A673 (cell line): Measurements from ENCODE around the gene ZBTB44. TPM values are rescaled to one million over a fixed set of nuclear protein-coding genes. Genes with fewer than 3 reads are reported as not detected.
"Not testable (repeated sequence)": the region's sequence is repeated elsewhere in the genome, so short reads cannot be mapped to it uniquely, and the experiment has no call there.

Experiments
- BruUV-seq: library from RNA; stranded (reverse); fragments of 400-500 nt; replicated peaks from 2 replicates; lab custom pipeline; 2021; lab: Mats Ljungman, UMichigan
- CTCF ChIA-PET: fragments of 300-600 bp; sonication (Branson Sonifier 250); formaldehyde crosslinking; loops from one replicate; lab custom pipeline; 2022; ENCODE audit warnings: antibody characterized with exemption; lab: Charles Lee
- POLR2A ChIA-PET: fragments of 300-600 bp; sonication (Branson Sonifier 250); formaldehyde crosslinking; loops from one replicate; lab custom pipeline; 2022; ENCODE audit warnings: antibody characterized with exemption; ENCODE audit not compliant: low non-redundant PET; lab: Charles Lee
- DNase-seq: peaks from one replicate; pipeline ENCODE4 v3.0.0-alpha.2; 2015; ENCODE audit warnings: low spot score
- H3K27ac ChIP-seq: fragments of 200-600 bp; sonication (generic); 2 replicates; pipeline ENCODE4 v1.5.1; 2016; ENCODE audit warnings: mixed run types, low read depth, mild to moderate bottlenecking, mixed read lengths, antibody characterized with exemption, low read length; ENCODE audit not compliant: poor library complexity, severe bottlenecking
- H3K27me3 ChIP-seq: fragments of 200-600 bp; sonication (generic); replicated peaks from 2 replicates; pipeline ENCODE4 v1.6.1; 2017; ENCODE audit warnings: mixed run types, low read depth, mild to moderate bottlenecking, mixed read lengths, antibody characterized with exemption, low read length; ENCODE audit not compliant: insufficient read depth, poor library complexity
- H3K36me3 ChIP-seq: fragments of 200-600 bp; sonication (generic); 2 replicates; pipeline ENCODE4 v1.6.1; 2016; ENCODE audit warnings: mixed run types, mild to moderate bottlenecking, mixed read lengths, antibody characterized with exemption, low read length; ENCODE audit not compliant: insufficient read depth, poor library complexity, severe bottlenecking
- H3K4me1 ChIP-seq: fragments of 200-600 bp; sonication (generic); 2 replicates; pipeline ENCODE4 v1.6.1; 2017; ENCODE audit warnings: mixed run types, mild to moderate bottlenecking, mixed read lengths, antibody characterized with exemption, low read length; ENCODE audit not compliant: insufficient read depth, poor library complexity, severe bottlenecking
- H3K4me3 ChIP-seq: fragments of 200-600 bp; sonication (generic); 2 replicates; pipeline ENCODE4 v1.5.1; 2016; ENCODE audit warnings: low read depth, mixed run types, mild to moderate bottlenecking, mixed read lengths, low read length; ENCODE audit not compliant: poor library complexity, severe bottlenecking
- H3K9me3 ChIP-seq: fragments of 200-600 bp; sonication (generic); 2 replicates; pipeline ENCODE4 v1.6.1; 2016; ENCODE audit warnings: mixed run types, low read depth, mild to moderate bottlenecking, mixed read lengths, antibody characterized with exemption, low read length; ENCODE audit not compliant: poor library complexity, severe bottlenecking
- EZH2 ChIP-seq: fragments of 200-600 bp; sonication (generic); IDR thresholded peaks from 2 replicates; pipeline ENCODE4 v1.6.1; 2017; ENCODE audit warnings: borderline replicate concordance, low read depth, mild to moderate bottlenecking, mixed read lengths, antibody characterized with exemption, low read length; ENCODE audit not compliant: poor library complexity, severe bottlenecking
- intact Hi-C: fragments of 100-400 bp; cut with micrococcal nuclease; formaldehyde crosslinking; loops from one replicate; pipeline ENCODE4 v1.10.0; 2022; ENCODE audit not compliant: unreplicated experiment
- total RNA-seq: library from RNA; stranded (reverse); gene quantifications from 2 replicates; pipeline ENCODE4 v1.2.3, GENCODE V29; 2021
- TF ChIP-seq, protein P1 (sequence below): fragments of 300-800, 200-600 bp; sonication (generic); conservative IDR thresholded peaks from 2 replicates; pipeline ENCODE4 v1.5.1; 2017; ENCODE audit warnings: low read depth, mild to moderate bottlenecking, antibody characterized with exemption, low read length, moderate library complexity, mixed read lengths

The ZBTB44 gene
- total RNA-seq, 1 experiment from 2014 or later: 37.0 TPM

DNA sequence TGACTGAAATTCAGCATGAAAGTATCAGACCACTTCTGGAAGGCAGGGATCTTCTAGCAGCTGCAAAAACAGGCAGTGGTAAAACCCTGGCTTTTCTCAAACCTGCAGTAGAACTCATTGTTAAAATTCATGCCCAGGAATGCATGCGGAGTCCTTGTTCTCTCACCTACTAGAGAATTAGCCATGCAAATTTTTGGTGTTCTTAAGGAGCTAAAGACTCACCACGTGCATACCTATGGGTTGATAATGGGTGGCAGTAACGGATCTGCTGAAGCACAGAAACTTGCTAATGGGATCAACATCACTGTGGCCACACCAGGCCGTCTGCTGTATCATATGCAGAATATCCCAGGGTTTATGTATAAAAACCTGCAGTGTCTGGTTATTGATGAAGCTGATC lies 19.1 kb downstream of the ZBTB44 start:
- Histone ChIP-seq H3K27ac (no peak overlapping the region), H3K4me3 (no peak overlapping the region), H3K27me3 (no peaks in the 10 kb centered on the region), H3K36me3 (no peaks in the 10 kb centered on the region), H3K4me1 (no peaks in the 10 kb centered on the region), H3K9me3 (no peaks in the 10 kb centered on the region)
- no TSS peak for BruUV-seq
- DNase-seq: no peak
- no peak for TF ChIP-seq EZH2
- CTCF ChIA-PET: no interaction called here
- intact Hi-C loops: no loop called here
- POLR2A ChIA-PET: no interaction called here

DNA sequence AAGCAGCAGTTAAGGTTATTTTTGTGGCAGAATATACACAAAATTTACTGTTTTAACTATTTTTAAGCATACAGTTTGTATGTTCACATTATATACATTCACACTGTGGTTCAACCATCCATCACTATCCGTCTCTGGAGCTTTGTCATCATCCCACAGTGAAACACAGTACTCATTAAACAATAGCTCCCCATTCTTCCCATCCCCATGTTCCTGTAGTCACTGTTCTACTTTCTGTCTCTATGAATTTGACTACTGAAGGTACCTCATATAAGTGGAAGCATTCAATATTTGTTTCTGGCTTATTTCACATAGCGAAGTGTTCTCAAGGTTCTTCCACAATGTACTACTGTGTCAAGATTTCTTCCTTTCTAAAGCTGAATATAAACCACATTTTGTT lies 32.6 kb downstream of the ZBTB44 start:
- TF ChIP-seq, protein P1, sequence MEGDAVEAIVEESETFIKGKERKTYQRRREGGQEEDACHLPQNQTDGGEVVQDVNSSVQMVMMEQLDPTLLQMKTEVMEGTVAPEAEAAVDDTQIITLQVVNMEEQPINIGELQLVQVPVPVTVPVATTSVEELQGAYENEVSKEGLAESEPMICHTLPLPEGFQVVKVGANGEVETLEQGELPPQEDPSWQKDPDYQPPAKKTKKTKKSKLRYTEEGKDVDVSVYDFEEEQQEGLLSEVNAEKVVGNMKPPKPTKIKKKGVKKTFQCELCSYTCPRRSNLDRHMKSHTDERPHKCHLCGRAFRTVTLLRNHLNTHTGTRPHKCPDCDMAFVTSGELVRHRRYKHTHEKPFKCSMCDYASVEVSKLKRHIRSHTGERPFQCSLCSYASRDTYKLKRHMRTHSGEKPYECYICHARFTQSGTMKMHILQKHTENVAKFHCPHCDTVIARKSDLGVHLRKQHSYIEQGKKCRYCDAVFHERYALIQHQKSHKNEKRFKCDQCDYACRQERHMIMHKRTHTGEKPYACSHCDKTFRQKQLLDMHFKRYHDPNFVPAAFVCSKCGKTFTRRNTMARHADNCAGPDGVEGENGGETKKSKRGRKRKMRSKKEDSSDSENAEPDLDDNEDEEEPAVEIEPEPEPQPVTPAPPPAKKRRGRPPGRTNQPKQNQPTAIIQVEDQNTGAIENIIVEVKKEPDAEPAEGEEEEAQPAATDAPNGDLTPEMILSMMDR: no peak
- H3K27me3 ChIP-seq: no peaks in the 10 kb centered on the region
- H3K4me1 ChIP-seq: no peaks in the 10 kb centered on the region
- BruUV-seq: no TSS peak
- DNase-seq: no peak
- H3K4me3 ChIP-seq: no peak overlapping the region
- H3K36me3 ChIP-seq: no peaks in the 10 kb centered on the region
- ChIA-PET POLR2A (no interaction called here), CTCF (interaction anchor here (0.5 kb wide), 1 partner anchor 149 kb away, joined by 7 read pairs; no protein-coding TSS in a partner anchor)
- H3K27ac ChIP-seq: no peak overlapping the region
- H3K9me3 ChIP-seq: no peaks in the 10 kb centered on the region
- intact Hi-C loops: no loop called here

DNA sequence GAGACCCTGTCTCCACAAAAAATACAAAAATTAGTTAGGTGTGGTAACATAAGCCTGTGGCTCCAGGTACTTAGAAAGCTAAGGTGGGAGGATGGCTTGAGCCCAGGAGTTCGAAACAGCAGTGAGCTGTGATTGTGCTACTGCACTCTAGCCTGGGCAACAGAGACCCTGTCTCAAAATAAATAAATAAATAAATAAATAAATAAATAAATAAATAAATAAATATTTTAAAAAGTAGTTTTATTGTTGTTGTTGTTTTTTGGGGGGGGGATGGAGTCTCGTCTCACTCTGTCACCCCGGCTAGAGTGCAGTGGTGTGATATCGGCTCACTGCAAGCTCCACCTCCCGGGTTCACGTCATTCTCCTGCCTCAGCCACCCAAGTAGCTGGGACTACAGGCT lies 33.4 kb downstream of the ZBTB44 start:
- H3K4me1 ChIP-seq, POLR2A ChIA-PET, H3K9me3 ChIP-seq, DNase-seq, H3K27me3 ChIP-seq, BruUV-seq, H3K4me3 ChIP-seq, intact Hi-C loops, CTCF ChIA-PET, H3K36me3 ChIP-seq, H3K27ac ChIP-seq: not testable (repeated sequence)

DNA sequence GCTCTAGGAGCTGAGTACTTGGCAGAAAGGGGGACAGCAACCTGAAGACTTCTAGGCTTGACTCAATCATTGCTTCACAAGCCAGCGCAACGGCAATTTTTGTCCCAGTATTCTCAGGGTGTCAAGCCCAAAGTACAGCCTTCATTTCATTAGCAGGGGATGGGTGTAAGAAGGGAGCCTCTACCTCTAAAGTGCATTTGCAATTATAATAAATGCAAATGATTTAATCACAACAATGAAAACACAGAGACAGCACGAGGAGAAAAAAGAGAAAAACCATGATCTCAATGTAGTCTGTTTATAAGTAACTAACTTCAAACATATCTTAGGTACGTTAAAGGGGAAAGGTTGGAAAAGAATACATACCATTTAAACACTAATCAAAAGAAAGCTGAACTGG lies 34.7 kb downstream of the ZBTB44 start:
- intact Hi-C loops: no loop called here
- no peak for TF ChIP-seq EZH2
- TF ChIP-seq, protein P1: no peak
- BruUV-seq: no TSS peak
- H3K4me3 ChIP-seq: no peak overlapping the region
- ChIA-PET POLR2A (no interaction called here), CTCF (no interaction called here)
- H3K4me1 ChIP-seq: no peaks in the 10 kb centered on the region
- H3K27ac ChIP-seq: no peak overlapping the region
- H3K36me3 ChIP-seq: no peaks in the 10 kb centered on the region
- H3K27me3 ChIP-seq: no peaks in the 10 kb centered on the region
- H3K9me3 ChIP-seq: no peaks in the 10 kb centered on the region
- no peak for DNase-seq
